ENCODE measurements around the gene ZNF71. TPM values are rescaled to one million over a fixed set of nuclear protein-coding genes. Genes with fewer than 3 reads are reported as not detected.

The ZNF71 gene
- total RNA-seq, 3 donors from 2014 or later = 5.4 to 9.8 (median 8.9) TPM

DNA sequence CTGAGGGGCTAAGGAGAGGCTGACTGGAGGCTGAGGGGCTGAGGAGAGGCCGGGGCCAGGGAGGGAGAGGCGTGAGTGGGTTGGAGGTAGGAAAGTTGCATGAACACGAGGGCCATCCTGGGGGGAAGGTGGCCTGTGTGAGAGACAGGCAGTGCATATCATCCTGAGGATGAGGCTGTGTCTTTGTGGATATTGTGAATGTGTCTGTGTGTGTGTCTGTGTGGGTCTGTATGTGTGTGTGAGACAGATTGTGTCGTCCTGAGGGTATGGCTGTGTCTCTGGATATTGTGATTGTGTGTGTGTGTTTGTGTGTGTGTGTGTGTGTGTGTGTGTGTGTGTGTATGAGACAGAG, 422 bp downstream of the ZNF71 start:
- Histone ChIP-seq H3K4me1 (peaks cover 0 to 6% of the 10 kb centered on the region in 2 donors), H3K9me3 (peaks cover 0 to 10% of the 10 kb centered on the region in 2 donors), H3K27me3 (no peaks in the 10 kb centered on the region), H3K4me3 (peak overlapping the region; percentile 87 to 98 (median 93)), H3K27ac (peak overlapping the region; percentile 48 to 70), H3K36me3 (no peaks in the 10 kb centered on the region)
- TF ChIP-seq, protein P1, sequence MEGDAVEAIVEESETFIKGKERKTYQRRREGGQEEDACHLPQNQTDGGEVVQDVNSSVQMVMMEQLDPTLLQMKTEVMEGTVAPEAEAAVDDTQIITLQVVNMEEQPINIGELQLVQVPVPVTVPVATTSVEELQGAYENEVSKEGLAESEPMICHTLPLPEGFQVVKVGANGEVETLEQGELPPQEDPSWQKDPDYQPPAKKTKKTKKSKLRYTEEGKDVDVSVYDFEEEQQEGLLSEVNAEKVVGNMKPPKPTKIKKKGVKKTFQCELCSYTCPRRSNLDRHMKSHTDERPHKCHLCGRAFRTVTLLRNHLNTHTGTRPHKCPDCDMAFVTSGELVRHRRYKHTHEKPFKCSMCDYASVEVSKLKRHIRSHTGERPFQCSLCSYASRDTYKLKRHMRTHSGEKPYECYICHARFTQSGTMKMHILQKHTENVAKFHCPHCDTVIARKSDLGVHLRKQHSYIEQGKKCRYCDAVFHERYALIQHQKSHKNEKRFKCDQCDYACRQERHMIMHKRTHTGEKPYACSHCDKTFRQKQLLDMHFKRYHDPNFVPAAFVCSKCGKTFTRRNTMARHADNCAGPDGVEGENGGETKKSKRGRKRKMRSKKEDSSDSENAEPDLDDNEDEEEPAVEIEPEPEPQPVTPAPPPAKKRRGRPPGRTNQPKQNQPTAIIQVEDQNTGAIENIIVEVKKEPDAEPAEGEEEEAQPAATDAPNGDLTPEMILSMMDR (IDR thresholded peaks at IDR 0.05) = no peak
- TF ChIP-seq POLR2AphosphoS5 (IDR thresholded peaks at IDR 0.05) (no peak), POLR2A (IDR thresholded peaks at IDR 0.05) (no peak)
- DNase-seq (ENCODE audit: low spot score in 2 of 2) = no peak
- intact Hi-C loops (cut with DNase I; ENCODE audit: low total_unique reads) = no loop called here

- no peak for DNase-seq (ENCODE audit: low spot score in 2 of 2)
- Histone ChIP-seq H3K27me3 (no peaks in the 10 kb centered on the region), H3K4me1 (peaks cover 0 to 6% of the 10 kb centered on the region in 2 donors), H3K27ac (no peak overlapping the region), H3K4me3 (peak overlapping the region in 1 of 3 donors; percentile 93), H3K9me3 (peaks cover 0 to 21% of the 10 kb centered on the region in 2 donors), H3K36me3 (peaks cover 4% of the 10 kb centered on the region)
- intact Hi-C loops (cut with DNase I; ENCODE audit: low total_unique reads) = no loop called here
- TF ChIP-seq, protein P1 (IDR thresholded peaks at IDR 0.05) = no peak
- no peak for TF ChIP-seq POLR2AphosphoS5 (IDR thresholded peaks at IDR 0.05)
- TF ChIP-seq POLR2A (IDR thresholded peaks at IDR 0.05) = no peak
Observed at GRCh38 chr19:56596676-56597075, 1.6 kb downstream of the ZNF71 start.

DNA sequence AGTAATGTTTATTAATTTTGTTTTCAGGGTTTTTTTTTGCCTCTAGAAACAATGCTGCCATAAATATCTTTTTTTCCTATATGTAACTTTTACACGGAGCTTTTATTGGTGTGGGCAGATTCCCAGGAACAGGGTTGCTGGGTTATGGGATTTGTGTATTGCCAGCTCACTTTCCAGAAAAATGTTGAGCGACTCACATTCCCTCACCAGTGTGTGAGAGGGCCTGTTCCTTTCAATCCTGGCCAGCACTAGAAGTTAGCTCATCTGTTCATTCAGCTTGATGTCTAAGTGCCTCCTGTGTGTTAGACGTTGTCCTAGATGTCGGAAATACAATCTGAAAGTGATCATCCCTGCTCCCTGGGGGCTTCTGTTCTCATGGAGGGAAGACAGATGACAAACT, 2.6 kb downstream of the ZNF71 start:
- Histone ChIP-seq H3K27me3 (no peaks in the 10 kb centered on the region), H3K9me3 (peaks cover 0 to 21% of the 10 kb centered on the region in 2 donors), H3K4me3 (no peak overlapping the region), H3K4me1 (peaks cover 0 to 6% of the 10 kb centered on the region in 2 donors), H3K27ac (no peak overlapping the region), H3K36me3 (peaks cover 4% of the 10 kb centered on the region)
- intact Hi-C loops (cut with DNase I; ENCODE audit: low total_unique reads) = no loop called here
- TF ChIP-seq, protein P1 (IDR thresholded peaks at IDR 0.05) = no peak
- TF ChIP-seq POLR2AphosphoS5 (IDR thresholded peaks at IDR 0.05) (no peak), POLR2A (IDR thresholded peaks at IDR 0.05) (no peak)
- no peak for DNase-seq (ENCODE audit: low spot score in 2 of 2)

GRCh38 chr19:56601375-56601774, 6.3 kb downstream of the ZNF71 start:
- H3K27ac ChIP-seq = no peak overlapping the region
- peaks cover 29 to 42% of the 10 kb centered on the region in 2 donors for H3K9me3 ChIP-seq
- no peaks in the 10 kb centered on the region for H3K27me3 ChIP-seq
- intact Hi-C loops (cut with DNase I; ENCODE audit: low total_unique reads) = no loop called here
- H3K36me3 ChIP-seq = peaks cover 4% of the 10 kb centered on the region
- DNase-seq (ENCODE audit: low spot score in 2 of 2) = no peak
- no peaks in the 10 kb centered on the region for H3K4me1 ChIP-seq
- no peak overlapping the region for H3K4me3 ChIP-seq
- TF ChIP-seq POLR2AphosphoS5 (IDR thresholded peaks at IDR 0.05) = no peak
- TF ChIP-seq, protein P1 (IDR thresholded peaks at IDR 0.05) = no peak
- TF ChIP-seq POLR2A (IDR thresholded peaks at IDR 0.05) = no peak

DNA sequence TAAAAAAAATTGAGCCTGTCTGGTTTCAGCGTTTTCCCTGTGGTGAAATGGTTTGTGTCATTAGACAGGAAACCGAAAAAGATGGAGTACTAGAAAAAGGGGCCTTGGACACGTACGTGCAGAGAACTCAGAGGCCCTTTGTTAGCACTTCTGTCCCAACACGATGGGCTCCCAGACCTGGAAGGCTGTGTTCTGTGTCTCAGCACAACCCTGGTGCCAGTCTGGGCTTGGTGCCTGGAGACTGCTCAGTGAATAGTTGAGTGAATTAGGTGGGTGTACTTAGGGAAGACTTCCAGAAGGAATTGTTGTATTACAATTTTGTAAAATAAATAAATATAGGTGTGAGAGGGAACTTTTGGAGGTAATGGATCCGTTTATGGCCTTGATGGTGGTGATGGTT, 8.7 kb downstream of the ZNF71 start:
- H3K27ac ChIP-seq = no peak overlapping the region
- peak in 1 of 2 donors; percentile 19 for DNase-seq (ENCODE audit: low spot score in 2 of 2)
- H3K4me1 ChIP-seq = no peaks in the 10 kb centered on the region
- no peak for TF ChIP-seq POLR2AphosphoS5 (IDR thresholded peaks at IDR 0.05)
- TF ChIP-seq POLR2A (IDR thresholded peaks at IDR 0.05) = no peak
- TF ChIP-seq, protein P1 (IDR thresholded peaks at IDR 0.05) = no peak
- no peaks in the 10 kb centered on the region for H3K27me3 ChIP-seq
- H3K4me3 ChIP-seq = no peak overlapping the region
- peaks cover 4% of the 10 kb centered on the region for H3K36me3 ChIP-seq
- intact Hi-C loops (cut with DNase I; ENCODE audit: low total_unique reads) = no loop called here
- peaks cover 53 to 54% of the 10 kb centered on the region in 2 donors for H3K9me3 ChIP-seq
